Calu3 (cell line): Measurements from ENCODE around the gene ITPR1. TPM values are rescaled to one million over a fixed set of nuclear protein-coding genes. Genes with fewer than 3 reads are reported as not detected.

Source experiments
- BruUV-seq: library from RNA; stranded (reverse); fragments of 400-500 nt; replicated peaks from 2 replicates; lab custom pipeline; 2021; lab: Mats Ljungman, UMichigan
- CTCF ChIA-PET: fragments of 300-600 bp; sonication (Branson Sonifier 250); formaldehyde crosslinking; loops from one replicate; lab custom pipeline; 2022; ENCODE audit warnings: antibody characterized with exemption; lab: Charles Lee
- DNase-seq: peaks from one replicate; pipeline ENCODE4 v3.0.0; 2022
- H3K27ac Mint-ChIP-seq: one replicate; pipeline ENCODE4 v1.8.0; 2022; ENCODE audit warnings: mixed read lengths; ENCODE audit not compliant: unreplicated experiment
- H3K27me3 Mint-ChIP-seq: one replicate; pipeline ENCODE4 v1.8.0; 2022; ENCODE audit warnings: mixed read lengths; ENCODE audit not compliant: unreplicated experiment
- H3K36me3 Mint-ChIP-seq: one replicate; pipeline ENCODE4 v1.8.0; 2022; ENCODE audit warnings: mild to moderate bottlenecking, moderate library complexity, mixed read lengths; ENCODE audit not compliant: insufficient read depth, unreplicated experiment
- H3K4me1 Mint-ChIP-seq: one replicate; pipeline ENCODE4 v1.8.0; 2022; ENCODE audit warnings: mild to moderate bottlenecking, low read depth, mixed read lengths; ENCODE audit not compliant: unreplicated experiment
- H3K4me3 Mint-ChIP-seq: one replicate; pipeline ENCODE4 v1.8.0; 2022; ENCODE audit warnings: mild to moderate bottlenecking, low read depth, moderate library complexity, mixed read lengths; ENCODE audit not compliant: unreplicated experiment
- H3K9me3 Mint-ChIP-seq: one replicate; pipeline ENCODE4 v1.8.0; 2022; ENCODE audit warnings: low read depth, mixed read lengths; ENCODE audit not compliant: unreplicated experiment
- CTCF ChIP-seq: fragments of 200-600 bp; IDR thresholded peaks from one replicate; pipeline ENCODE4 v1.8.0; 2022; ENCODE audit warnings: antibody characterized with exemption; ENCODE audit not compliant: unreplicated experiment
- intact Hi-C: fragments of 100-400 bp; cut with micrococcal nuclease; formaldehyde crosslinking; loops from one replicate; pipeline ENCODE4 v1.10.0; 2022; ENCODE audit not compliant: unreplicated experiment
- total RNA-seq: library from RNA; stranded (reverse); gene quantifications from 2 replicates; pipeline ENCODE4 v1.2.3, GENCODE V29; 2022

The ITPR1 gene
- total RNA-seq, 1 experiment from 2014 or later = 4.2 TPM

DNA sequence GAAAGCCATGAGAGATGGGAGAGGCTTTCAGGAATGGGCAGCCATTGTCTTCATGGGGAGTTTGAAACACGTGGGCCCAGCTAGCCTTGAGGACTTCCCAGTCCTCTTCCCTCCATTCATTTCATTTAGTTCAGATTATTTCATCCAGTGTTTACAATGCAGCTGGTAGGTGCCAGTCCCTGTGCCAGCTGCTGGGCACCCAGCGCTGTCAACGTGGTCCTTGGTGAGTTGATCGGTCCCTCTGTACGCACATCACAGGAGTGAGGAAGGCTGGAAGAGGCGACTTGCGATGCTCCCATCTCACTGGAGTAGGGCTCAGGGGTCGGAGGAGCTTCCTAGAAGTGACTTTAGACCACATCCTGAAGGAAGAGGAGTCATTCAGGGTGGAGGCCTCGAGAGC, 279.7 kb downstream of the ITPR1 start:
- no peak for DNase-seq
- no TSS peak for BruUV-seq
- no peaks in the 10 kb centered on the region for H3K36me3 Mint-ChIP-seq
- CTCF ChIA-PET = interaction anchor here (0.6 kb wide), 1 partner anchor 17 kb away, joined by 4 read pairs; no protein-coding TSS in a partner anchor
- peaks cover 11% of the 10 kb centered on the region for H3K4me1 Mint-ChIP-seq
- no peak overlapping the region for H3K27ac Mint-ChIP-seq
- H3K4me3 Mint-ChIP-seq = no peak overlapping the region
- no peaks in the 10 kb centered on the region for H3K27me3 Mint-ChIP-seq
- intact Hi-C loops = no loop called here
- H3K9me3 Mint-ChIP-seq = no peaks in the 10 kb centered on the region
- no peak for TF ChIP-seq CTCF

- Mint-ChIP-seq H3K9me3 (no peaks in the 10 kb centered on the region), H3K27me3 (no peaks in the 10 kb centered on the region), H3K4me1 (peaks cover 11% of the 10 kb centered on the region), H3K27ac (no peak overlapping the region), H3K36me3 (no peaks in the 10 kb centered on the region), H3K4me3 (no peak overlapping the region)
- no peak for DNase-seq
- CTCF ChIA-PET = interaction anchor here (0.6 kb wide), 1 partner anchor 18 kb away, joined by 4 read pairs; no protein-coding TSS in a partner anchor
- intact Hi-C loops = no loop called here
- no peak for TF ChIP-seq CTCF
- no TSS peak for BruUV-seq
These were observed 280.4 kb downstream of the ITPR1 start for GRCh38 chr3:4773583-4773982.

- Mint-ChIP-seq H3K9me3 (no peaks in the 10 kb centered on the region), H3K36me3 (no peaks in the 10 kb centered on the region), H3K27ac (no peak overlapping the region), H3K4me1 (peaks cover 11% of the 10 kb centered on the region), H3K4me3 (no peak overlapping the region), H3K27me3 (no peaks in the 10 kb centered on the region)
- TF ChIP-seq CTCF = no peak
- no peak for DNase-seq
- BruUV-seq = no TSS peak
- intact Hi-C loops = no loop called here
- CTCF ChIA-PET = no interaction called here
These were observed 281.4 kb downstream of the ITPR1 start for GRCh38 chr3:4774531-4774930.

DNA sequence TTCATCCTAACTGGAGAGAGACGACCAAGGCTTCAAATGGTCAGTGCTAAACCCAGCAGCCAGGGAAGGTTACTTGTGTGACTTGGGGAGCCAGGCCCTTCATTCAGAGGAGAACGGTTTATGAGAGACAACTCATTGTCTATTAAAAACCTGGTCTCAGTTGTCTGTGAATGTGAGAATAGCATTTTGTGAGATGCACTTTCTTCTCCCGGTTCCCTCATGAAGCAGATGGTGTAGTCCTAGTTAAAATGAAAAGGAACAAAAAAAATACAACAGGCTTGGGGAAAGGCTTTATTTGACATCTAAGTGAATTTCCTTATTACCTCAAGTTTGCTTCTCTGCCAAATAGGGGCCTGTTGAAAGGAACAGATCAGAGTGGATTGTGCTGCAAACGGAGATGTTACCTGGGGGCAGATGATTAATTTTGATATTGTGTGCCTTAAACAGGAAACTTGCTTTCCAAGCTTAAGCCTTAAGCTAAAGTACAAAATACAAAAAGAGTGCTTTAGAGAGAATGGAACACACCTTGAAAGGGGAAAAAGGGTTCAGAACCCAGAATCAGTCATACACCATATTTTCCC, 283.3 kb downstream of the ITPR1 start:
- no peak for TF ChIP-seq CTCF
- Mint-ChIP-seq H3K4me3 (no peak overlapping the region), H3K27ac (no peak overlapping the region), H3K9me3 (no peaks in the 10 kb centered on the region), H3K36me3 (no peaks in the 10 kb centered on the region), H3K4me1 (peaks cover 11% of the 10 kb centered on the region), H3K27me3 (no peaks in the 10 kb centered on the region)
- CTCF ChIA-PET = interaction anchor here (0.6 kb wide), 1 partner anchor 421 kb away, joined by 3 read pairs; no protein-coding TSS in a partner anchor
- intact Hi-C loops = no loop called here
- no TSS peak for BruUV-seq
- no peak for DNase-seq
